Raji (cell line): ENCODE results near the gene HOXD4.

Experiments
- POLR2A ChIP-seq: IDR thresholded peaks from 2 replicates; pipeline ENCODE4 v1.6.1; 2011; ENCODE audit warnings: low read depth, low read length, control low read depth; ENCODE audit not compliant: insufficient read depth

Gene HOXD4

DNA sequence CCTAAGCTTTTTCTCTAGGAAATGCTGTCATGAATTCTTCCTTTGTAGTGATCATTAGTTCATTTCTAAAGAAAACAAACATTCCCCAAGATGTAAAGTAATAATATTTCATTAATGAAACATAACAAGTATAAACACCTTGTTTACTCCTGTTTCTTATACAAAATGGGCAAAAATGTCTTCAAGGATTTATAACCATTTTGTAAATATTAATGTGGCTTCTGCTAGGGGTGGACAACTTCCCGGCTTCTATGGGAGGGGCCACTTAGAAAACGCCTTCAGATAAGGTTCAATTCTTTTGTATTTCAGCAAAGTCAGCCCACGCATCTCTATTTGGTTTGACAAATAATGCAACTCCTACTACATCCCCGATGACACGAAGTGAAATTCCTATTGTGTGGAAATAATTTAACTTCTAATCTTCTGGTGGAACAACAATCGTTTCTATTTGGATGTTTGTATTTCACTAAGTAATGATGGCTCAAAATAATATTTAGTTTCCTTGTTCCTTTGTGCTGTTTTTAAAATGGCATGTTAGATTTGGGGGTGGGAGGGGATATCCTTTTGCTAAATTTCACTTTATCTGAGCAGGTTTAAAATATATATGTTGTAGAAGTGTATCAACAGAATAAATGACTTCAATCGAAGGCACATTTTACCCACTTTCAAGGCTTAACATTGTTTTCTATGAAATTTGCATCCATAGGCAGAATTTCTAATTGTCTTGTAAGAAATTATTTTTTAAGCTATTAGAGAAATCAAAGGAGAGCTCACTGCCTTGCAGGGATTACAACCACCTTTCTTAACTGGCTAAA is 22.4 kb downstream of the HOXD4 start:
- TF ChIP-seq POLR2A: no peak

DNA sequence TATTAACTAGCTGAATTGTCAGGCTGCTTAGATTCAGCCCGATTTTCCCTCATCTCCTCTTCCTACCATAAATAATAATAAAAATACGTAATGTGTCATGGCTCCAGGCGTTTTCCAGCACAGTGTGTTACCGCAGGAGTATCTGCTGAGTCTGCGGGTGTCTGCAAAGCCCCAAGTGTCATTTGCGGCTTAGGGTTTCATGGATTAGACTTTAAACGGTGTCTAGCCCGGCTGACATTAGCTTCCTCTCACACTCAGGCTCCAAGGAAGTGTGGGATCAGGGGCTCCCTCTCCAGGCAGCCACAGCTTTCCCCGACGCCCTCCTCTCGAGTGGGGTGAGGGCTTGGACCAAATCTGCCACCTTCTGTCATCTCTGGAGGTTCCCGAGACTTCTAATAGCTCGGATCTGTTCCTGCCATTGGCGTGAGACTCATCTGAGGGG is 23.1 kb downstream of the HOXD4 start:
- no peak for TF ChIP-seq POLR2A

DNA sequence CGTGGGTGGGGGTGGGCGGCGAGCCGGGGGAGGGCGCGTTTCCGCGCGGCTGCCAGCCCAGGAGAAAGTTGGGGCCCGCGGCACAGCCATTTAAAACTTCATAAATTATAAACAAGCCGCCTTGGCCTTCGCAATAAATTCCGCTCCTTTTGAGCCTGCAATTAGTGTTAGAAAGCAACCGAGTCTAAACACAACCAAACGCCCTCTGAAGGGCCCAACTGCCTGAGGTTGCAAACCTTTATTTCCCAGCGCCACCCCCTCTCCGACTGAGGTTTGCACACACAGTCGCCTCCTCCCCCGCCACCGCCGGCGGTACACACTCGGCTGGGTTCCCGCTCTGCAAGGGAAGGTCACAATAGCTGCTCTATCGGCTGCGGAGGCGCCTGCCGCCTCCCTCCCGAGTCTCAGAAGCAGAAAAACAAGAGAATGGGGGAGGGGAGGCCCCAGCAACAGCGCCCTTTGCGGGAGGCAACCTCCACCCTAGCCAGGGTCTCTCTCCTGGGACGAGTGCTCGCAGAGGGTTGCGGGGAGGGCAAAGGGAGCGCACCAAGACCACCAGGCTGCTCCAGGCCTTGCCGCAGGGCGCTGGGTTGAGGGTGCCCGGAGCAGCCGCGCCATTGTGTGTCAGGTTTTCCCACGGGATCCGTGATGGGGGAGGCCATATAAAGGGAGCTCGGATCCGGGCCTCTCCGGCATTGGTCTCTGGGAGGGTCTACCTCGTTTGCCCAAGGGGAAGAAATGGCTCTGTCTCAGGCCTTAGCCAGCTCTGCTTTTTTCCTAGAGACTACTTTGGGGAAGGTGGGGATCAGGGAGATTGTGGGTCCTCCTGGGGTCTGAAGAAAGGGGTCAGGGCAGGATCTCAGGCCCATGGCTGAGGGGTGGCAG is 23.7 kb downstream of the HOXD4 start:
- TF ChIP-seq POLR2A: no peak

DNA sequence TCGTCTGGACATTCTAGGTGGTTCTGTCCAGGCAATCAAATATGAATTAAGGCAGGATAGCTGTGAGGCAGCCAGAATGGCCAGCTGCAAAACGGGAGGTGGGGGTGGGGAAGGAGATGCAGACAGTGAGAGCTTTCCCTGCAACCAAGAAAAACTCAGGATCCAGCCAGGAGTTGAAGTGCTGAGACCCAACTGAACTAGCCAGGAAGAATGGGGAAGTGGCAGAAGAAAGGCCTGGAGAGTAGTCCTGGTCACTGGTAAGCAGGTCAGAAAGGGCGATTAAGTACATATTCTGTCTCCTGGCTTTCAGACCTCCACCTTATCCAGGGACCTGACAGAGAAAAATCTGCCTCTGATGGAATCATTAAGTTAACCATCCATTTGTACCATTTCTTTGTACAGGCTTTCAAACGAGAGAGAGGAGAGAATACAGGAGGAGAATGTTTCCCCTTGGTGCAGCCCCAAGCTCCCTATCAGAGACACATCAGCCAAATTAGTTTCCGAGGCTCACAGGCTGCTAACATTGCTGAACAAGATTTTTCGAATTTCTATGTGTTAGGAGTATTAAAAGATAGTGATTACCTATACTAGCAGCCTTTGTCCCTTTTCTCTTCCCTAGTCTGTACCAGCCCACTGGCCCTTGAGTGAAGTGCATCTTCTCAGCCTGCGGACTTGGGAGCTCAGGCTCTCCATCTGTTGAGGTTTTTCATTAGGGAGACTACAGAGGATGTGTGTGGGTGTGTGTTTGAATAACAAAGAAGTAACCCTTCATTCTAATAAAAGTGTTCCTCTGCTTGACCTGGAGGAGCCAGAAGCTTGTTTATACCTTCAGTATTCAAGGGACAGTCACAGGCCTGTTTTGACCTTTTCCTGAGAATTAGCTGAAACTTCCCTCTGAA is 24.6 kb downstream of the HOXD4 start:
- TF ChIP-seq POLR2A: no peak

DNA sequence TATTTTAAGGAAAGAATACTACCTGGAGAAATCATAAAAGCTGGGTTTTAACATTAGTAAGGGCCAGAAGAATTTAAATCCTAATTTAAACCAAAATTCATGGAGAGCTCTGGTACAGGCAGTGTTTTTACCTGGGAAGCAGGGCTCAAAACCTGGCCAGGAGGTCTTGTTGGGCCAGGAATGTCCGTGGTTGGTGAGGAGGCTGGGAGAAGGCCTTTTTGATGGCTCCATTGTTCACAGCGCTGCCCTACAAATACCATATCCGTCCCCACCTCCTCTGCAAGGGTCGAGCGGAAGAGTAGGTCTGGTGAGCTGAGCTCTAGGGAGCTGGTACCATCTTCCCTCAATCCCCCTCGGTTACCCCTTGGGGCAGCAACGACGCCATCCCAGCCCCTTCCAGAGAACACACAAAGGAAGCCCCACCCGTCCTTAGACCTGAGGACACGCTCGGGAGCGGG is 26.3 kb downstream of the HOXD4 start:
- TF ChIP-seq POLR2A: no peak

DNA sequence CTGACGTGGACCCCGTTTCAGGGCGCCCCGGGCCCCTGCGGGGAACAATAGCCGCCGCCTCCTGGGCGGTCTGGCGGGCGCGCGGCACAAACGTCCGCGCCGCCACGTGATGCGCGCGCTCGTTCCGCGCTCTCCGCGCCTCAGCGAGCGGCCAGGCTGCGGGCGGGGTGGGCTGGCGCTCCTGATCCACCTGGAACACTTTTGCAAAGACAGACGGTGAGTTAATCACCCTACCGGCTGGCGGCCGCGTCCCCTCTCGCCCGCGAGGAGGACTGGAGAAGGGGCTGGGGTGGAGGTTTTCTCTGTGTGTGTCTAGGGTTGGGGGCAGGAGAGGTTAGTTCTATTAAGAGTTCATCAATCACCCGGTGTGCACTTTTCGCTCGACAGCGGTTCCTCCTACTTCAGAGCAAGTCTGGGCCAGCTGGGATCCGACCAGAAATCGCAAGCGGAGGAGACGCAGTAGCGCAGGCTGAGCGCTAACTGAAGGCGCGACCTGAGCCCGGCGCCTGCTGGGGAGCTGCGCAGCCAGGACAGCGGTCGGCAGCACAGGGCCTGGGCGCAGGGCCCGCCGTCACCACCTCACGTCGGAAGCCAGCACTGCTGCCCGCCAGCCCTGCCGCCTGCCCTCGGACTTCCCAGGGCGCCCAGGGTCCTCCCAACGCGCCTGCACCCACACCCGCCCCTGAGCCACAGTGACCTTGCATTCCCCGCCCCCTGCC is 26.8 kb downstream of the HOXD4 start:
- TF ChIP-seq POLR2A: no peak

DNA sequence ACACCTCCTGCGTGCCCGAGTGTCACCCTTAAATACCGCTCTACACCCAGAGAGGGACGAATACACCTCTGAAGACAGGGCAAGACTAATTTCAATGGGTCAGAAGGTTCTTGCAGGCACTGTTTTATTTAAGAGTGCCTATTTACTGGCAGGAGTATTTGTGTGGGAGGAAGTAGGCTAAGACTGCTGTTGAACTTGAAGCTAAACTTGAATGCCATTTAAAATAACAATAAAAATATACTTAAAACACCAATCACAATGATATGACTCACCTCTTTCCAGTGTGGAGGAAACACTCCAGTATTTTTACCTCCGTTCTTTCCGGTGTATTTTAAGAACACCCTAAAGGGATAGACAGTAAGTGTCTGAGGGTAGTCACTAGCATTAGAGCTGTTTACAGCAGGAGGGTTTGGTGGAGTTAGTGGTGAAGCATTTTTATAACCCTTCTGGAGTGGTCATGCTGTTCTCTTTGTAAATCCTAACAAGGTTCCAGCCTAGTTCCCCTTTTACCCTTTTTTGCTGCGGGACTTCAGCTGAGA is 27.5 kb downstream of the HOXD4 start:
- TF ChIP-seq POLR2A: no peak

DNA sequence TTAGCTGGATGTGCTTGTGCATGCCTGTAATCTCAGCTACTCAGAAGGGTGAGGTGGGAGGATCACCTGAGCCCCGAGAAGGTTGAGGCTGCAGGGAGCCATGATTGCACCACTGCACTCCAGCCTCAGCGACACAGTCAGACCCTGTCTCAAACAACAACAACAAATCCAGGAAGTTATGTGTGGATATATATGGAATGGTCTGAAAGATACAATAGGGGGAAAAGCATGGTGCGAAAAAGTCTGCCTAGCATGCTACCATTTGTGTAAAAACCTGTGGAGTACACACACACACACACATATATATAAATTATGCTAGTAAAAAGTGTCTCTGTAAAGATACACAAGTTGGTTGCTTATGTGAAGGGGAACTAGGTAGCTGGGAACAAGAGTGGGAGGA is 30.2 kb downstream of the HOXD4 start:
- TF ChIP-seq POLR2A: no peak

DNA sequence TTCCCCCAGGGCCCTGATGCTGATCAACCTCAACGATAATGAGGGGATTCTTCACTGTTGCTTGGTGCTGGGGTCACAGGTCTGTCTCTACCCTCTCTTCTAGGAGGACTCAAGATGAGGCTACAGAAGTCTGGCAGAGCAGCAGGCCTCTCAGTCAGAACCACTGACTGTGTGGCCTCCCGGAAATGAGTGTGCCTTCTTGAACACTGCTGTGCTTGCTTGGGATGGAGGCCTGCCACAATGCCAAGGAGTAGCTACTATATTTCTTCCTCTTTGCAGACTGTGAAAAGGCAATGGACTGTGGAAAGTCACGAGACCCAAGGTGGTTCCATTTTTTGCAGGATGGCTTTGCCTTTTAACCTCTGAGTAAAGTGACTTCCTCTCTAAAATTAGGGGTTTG is 31.3 kb downstream of the HOXD4 start:
- TF ChIP-seq POLR2A: no peak

DNA sequence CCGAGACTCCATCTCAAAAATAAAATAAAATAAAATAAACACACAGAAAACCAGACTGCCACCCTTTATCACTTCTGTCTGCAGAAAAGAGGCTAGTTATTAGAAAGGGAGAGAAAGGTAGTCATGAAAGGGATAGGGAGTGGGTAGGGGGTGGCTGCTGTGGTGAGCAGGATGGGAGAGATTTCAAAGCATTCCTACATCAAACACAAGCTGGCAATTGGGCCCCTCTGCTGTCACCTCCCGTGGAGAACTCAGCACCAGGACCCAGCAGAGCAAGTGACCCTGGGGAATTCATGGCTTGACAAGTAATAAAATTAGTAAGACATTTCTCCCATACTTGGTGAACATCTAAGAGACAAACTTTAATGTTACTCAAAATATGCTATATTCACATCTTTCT is 33.4 kb downstream of the HOXD4 start:
- TF ChIP-seq POLR2A: no peak

DNA sequence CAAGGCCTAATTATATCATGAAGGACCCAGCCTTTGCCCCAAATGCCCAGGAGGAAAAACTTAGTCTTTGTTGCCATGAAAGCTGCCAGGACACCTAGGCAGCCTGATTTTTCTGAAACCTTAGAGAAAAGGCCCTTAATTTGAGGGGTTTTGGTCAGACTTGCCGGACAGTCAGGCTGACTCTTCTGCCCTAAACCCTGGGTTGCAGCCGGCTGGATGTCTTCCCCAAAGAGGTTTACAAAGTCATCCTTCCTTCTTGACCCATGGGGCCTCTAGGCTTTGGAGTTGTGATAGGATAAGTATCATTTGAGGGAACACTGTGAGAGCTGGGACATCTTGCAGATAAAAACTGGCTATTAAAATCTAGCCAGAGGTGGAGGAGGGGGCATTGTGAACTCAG is 34.7 kb downstream of the HOXD4 start:
- TF ChIP-seq POLR2A: no peak

DNA sequence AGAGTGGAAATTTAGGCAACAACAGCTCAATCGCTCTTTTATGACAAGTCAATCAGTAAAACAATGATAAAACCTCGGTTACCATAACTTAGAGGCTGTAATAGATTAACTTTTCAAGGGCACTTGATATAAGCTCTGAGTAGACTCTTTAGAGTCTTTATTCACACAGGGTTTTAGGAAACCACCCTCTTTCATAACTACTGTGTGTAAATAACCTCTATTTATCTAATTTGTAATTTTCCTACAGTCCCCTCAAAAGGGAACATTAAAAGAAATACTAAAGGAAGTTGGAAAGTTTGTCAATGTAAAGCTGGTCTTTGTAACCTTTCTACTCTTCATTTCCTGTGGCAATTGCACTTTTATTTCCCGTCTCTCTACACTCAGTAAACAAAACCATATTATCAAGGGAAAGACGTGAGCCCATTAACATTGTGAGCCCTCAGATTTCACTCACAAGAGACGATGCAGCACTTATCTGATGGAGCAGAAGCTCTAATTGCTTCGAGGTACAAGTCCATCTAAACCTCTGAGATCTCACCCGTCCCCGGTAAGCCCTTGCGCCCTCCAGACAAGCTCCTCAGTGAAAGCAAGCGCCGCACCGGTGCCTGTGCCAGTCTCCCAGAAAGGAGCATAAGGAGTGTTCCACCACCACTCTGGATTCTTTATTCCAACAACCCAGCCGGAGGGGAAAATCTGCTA is 36.0 kb downstream of the HOXD4 start:
- TF ChIP-seq POLR2A: no peak
